ENCODE results near the gene ETFA. TPM values are rescaled to one million over a fixed set of nuclear protein-coding genes. Genes with fewer than 3 reads are reported as not detected.

The ETFA gene
- total RNA-seq, 1 donor from 2014 or later, result 157 TPM

DNA sequence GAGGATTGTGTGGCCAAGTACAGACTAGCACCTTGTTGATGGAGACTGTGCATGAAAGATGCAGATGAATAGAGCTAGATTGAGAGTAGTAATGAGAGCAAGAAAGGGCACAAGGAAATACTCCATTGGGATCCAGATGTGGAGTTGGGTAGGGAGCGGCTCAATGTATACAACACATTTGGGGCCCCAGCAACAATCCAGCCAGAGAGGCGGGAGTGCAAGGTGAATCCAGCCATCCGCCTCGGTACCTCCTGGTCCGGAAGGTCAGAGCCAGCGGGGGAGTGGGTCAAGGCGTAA lies 34.3 kb upstream of the ETFA start:
- Mint-ChIP-seq H3K36me3 (ENCODE audit: low read depth) (peaks cover 18% of the 10 kb centered on the region), H3K4me1 (ENCODE audit: low read depth) (peaks cover 14% of the 10 kb centered on the region), H3K27ac (no peak overlapping the region), H3K27me3 (ENCODE audit: low read depth) (peaks cover 66% of the 10 kb centered on the region), H3K9me3 (no peaks in the 10 kb centered on the region), H3K4me3 (ENCODE audit: low read depth) (peak overlapping the region; percentile 51)
- DNase-seq (ENCODE audit: low spot score), result no peak
- intact Hi-C loops (cut with micrococcal nuclease), result no loop called here

DNA sequence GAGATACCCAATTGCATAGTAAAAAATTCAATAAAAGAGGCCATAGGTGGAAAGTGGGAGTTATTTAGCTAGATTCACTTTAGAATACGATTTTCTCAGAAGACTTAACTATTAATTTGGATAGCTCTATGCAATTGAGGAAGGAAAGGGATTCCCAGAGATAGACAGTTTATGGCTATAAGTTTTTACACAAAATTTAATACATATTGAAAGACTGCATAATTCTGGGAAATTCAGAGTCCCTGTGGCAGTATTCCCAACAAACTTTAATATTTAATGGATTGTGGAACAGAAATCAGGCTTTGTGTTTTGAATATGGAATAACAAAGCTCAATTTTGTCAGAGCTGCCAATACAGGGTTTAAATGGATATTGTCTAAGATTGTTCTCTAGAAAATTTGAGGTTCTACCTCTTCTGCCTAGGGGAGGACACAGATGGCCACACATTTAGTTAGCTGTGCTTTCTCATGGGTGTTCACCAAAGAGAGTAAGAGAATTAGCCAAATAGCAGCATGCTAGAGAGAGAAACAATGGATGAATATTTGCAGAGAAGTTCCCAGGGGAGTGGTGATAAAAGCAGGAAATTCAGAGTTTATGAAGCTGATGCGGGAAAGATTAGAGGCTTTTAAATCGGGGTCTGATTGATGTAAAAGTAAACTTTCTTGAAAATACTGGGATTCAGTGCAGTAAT lies 33.8 kb upstream of the ETFA start:
- peak overlapping the region; percentile 51 for H3K4me3 Mint-ChIP-seq (ENCODE audit: low read depth)
- intact Hi-C loops (cut with micrococcal nuclease), result loop anchor here (5.0 kb wide), 1 partner anchor 288 kb away; the partner anchor contains the start of gene TMEM266
- no peak overlapping the region for H3K27ac Mint-ChIP-seq

DNA sequence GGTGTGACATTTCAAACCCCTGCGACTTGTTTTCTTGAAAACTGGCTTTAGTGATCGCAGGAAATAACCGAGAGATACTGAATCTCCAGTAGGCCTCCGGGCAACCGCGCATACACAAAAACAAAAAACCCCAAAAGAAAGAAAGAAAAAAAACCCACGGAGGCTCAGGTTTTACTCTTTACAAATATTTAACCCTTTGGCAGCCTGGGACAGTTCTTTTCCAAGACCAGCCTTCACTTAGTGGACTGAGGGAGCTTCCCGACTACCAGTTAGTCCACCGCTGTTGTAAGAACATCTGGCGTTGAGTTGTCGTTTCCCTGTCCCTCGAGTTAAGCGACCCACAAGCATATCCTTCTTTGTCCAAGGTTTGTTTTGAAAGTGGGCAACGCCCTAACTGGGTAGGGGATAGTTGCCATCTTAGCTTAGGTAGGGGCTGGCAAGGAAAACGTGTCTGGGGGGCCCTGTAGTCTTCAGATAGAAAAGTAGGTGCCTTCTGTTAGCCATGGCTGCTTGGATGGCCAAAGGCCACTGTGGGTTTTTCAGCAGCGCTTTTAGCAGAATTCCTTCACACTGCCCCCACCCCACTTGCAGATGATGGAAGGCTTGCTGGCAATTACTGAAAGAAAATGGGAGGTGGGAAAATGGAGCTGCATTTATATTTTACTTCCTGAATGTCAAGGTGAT lies 32.2 kb upstream of the ETFA start:
- H3K9me3 Mint-ChIP-seq, result no peaks in the 10 kb centered on the region
- peaks cover 25% of the 10 kb centered on the region for H3K36me3 Mint-ChIP-seq (ENCODE audit: low read depth)
- no peak overlapping the region for H3K4me3 Mint-ChIP-seq (ENCODE audit: low read depth)
- peaks cover 29% of the 10 kb centered on the region for H3K4me1 Mint-ChIP-seq (ENCODE audit: low read depth)
- intact Hi-C loops (cut with micrococcal nuclease), result loop anchor here (5.0 kb wide), 1 partner anchor 286 kb away; the partner anchor contains the start of gene TMEM266
- no peak for DNase-seq (ENCODE audit: low spot score)
- peaks cover 75% of the 10 kb centered on the region for H3K27me3 Mint-ChIP-seq (ENCODE audit: low read depth)
- no peak overlapping the region for H3K27ac Mint-ChIP-seq

More for the DNA sequence above, 33.8 kb upstream of the ETFA start:
- no peaks in the 10 kb centered on the region for H3K9me3 Mint-ChIP-seq
- peaks cover 69% of the 10 kb centered on the region for H3K27me3 Mint-ChIP-seq (ENCODE audit: low read depth)
- no peak for DNase-seq (ENCODE audit: low spot score)
- H3K4me1 Mint-ChIP-seq (ENCODE audit: low read depth), result peaks cover 19% of the 10 kb centered on the region
- H3K36me3 Mint-ChIP-seq (ENCODE audit: low read depth), result peaks cover 21% of the 10 kb centered on the region

DNA sequence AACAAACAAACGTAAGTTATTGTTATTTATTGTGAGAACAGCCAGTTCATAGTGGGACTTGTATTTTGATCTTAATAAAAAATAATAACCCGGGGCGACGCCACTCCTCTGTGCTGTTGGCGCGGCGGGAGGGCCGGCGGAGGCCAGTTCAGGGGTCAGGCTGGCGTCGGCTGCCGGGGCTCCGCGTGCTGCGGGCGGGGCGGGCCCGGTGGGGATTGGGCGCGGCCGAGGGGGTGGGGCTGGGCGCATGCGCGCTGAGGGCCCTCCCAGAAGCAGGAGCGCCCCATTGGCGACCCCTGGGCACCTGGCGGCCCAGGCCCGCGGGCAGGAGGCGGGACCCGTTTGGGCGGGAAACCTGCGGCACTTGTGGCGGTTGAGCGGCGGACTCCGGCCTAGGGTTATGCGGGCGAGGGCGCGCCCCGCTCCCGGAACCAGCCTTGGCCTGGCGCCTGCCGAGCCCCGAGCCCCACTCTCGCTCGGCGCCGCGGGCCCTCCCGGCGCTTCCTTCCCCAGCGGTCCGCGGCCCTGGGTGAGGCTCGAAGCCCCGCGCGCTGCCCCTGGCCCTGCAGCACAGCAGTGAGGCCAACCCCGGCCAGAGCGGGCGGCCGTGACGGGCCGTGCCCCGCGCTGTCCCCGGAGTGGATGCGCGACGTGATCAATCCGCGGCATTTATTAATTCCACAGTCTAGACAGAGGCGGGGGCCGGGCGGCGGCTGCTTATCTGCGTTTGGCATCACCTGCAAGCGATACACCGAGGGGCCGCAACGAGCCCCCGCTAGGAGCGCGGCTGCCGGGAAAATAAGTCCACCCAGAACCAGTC lies 31.3 kb upstream of the ETFA start:
- intact Hi-C loops (cut with micrococcal nuclease), result loop anchor here (5.0 kb wide), 1 partner anchor 285 kb away; the partner anchor contains the start of gene TMEM266
- no peak for DNase-seq (ENCODE audit: low spot score)
- Mint-ChIP-seq H3K4me3 (ENCODE audit: low read depth) (no peak overlapping the region), H3K27me3 (ENCODE audit: low read depth) (peaks cover 70% of the 10 kb centered on the region), H3K4me1 (ENCODE audit: low read depth) (peaks cover 29% of the 10 kb centered on the region), H3K36me3 (ENCODE audit: low read depth) (peaks cover 22% of the 10 kb centered on the region), H3K9me3 (no peaks in the 10 kb centered on the region), H3K27ac (no peak overlapping the region)

DNA sequence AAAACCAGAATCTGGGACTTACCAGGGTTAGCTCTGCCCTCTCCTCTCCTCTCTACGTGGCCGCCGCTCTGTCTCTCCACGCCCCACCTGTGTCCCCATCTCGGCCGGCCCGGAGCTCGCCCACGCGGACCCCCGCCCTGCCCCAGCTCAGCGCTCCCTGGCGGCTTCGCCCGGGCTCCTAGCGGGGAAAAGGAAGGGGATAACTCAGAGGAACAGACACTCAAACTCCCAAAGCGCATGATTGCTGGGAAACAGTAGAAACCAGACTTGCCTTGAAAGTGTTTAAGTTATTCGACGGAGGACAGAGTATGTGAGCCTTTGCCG lies 30.8 kb upstream of the ETFA start:
- no peak for DNase-seq (ENCODE audit: low spot score)
- Mint-ChIP-seq H3K27me3 (ENCODE audit: low read depth) (peaks cover 73% of the 10 kb centered on the region), H3K9me3 (no peaks in the 10 kb centered on the region), H3K27ac (no peak overlapping the region), H3K4me1 (ENCODE audit: low read depth) (peaks cover 35% of the 10 kb centered on the region), H3K4me3 (ENCODE audit: low read depth) (peak overlapping the region; percentile 38), H3K36me3 (ENCODE audit: low read depth) (peaks cover 24% of the 10 kb centered on the region)
- intact Hi-C loops (cut with micrococcal nuclease), result loop anchor here (5.0 kb wide), 1 partner anchor 285 kb away; the partner anchor contains the start of gene TMEM266

DNA sequence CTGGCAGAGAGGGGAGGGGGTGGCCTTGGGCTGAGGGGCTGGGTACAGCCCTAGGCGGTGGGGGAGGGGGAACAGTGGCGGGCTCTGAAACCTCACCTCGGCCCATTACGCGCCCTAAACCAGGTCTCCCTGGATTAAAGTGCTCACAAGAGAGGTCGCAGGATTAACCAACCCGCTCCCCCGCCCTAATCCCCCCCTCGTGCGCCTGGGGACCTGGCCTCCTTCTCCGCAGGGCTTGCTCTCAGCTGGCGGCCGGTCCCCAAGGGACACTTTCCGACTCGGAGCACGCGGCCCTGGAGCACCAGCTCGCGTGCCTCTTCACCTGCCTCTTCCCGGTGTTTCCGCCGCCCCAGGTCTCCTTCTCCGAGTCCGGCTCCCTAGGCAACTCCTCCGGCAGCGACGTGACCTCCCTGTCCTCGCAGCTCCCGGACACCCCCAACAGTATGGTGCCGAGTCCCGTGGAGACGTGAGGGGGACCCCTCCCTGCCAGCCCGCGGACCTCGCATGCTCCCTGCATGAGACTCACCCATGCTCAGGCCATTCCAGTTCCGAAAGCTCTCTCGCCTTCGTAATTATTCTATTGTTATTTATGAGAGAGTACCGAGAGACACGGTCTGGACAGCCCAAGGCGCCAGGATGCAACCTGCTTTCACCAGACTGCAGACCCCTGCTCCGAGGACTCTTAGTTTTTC lies 30.2 kb upstream of the ETFA start:
- H3K4me1 Mint-ChIP-seq (ENCODE audit: low read depth), result peaks cover 40% of the 10 kb centered on the region
- no peak overlapping the region for H3K27ac Mint-ChIP-seq
- H3K27me3 Mint-ChIP-seq (ENCODE audit: low read depth), result peaks cover 78% of the 10 kb centered on the region
- peaks cover 24% of the 10 kb centered on the region for H3K36me3 Mint-ChIP-seq (ENCODE audit: low read depth)
- no peaks in the 10 kb centered on the region for H3K9me3 Mint-ChIP-seq
- no peak for DNase-seq (ENCODE audit: low spot score)
- peak overlapping the region; percentile 38 for H3K4me3 Mint-ChIP-seq (ENCODE audit: low read depth)
- intact Hi-C loops (cut with micrococcal nuclease), result loop anchor here (5.0 kb wide), 1 partner anchor 284 kb away; the partner anchor contains the start of gene TMEM266

DNA sequence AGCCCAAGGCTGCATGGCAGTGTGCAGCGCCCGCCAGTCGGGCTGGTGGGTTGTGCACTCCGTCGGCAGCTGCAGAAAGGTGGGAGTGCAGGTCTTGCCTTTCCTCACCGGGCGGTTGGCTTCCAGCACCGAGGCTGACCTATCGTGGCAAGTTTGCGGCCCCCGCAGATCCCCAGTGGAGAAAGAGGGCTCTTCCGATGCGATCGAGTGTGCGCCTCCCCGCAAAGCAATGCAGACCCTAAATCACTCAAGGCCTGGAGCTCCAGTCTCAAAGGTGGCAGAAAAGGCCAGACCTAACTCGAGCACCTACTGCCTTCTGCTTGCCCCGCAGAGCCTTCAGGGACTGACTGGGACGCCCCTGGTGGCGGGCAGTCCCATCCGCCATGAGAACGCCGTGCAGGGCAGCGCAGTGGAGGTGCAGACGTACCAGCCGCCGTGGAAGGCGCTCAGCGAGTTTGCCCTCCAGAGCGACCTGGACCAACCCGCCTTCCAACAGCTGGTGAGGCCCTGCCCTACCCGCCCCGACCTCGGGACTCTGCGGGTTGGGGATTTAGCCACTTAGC lies 29.6 kb upstream of the ETFA start:
- H3K4me1 Mint-ChIP-seq (ENCODE audit: low read depth), result peaks cover 40% of the 10 kb centered on the region
- H3K9me3 Mint-ChIP-seq, result no peaks in the 10 kb centered on the region
- H3K4me3 Mint-ChIP-seq (ENCODE audit: low read depth), result no peak overlapping the region
- DNase-seq (ENCODE audit: low spot score), result peak; percentile 29
- H3K27me3 Mint-ChIP-seq (ENCODE audit: low read depth), result peaks cover 77% of the 10 kb centered on the region
- H3K36me3 Mint-ChIP-seq (ENCODE audit: low read depth), result peaks cover 24% of the 10 kb centered on the region
- intact Hi-C loops (cut with micrococcal nuclease), result loop anchor here (5.0 kb wide), 1 partner anchor 284 kb away; the partner anchor contains the start of gene TMEM266
- no peak overlapping the region for H3K27ac Mint-ChIP-seq

DNA sequence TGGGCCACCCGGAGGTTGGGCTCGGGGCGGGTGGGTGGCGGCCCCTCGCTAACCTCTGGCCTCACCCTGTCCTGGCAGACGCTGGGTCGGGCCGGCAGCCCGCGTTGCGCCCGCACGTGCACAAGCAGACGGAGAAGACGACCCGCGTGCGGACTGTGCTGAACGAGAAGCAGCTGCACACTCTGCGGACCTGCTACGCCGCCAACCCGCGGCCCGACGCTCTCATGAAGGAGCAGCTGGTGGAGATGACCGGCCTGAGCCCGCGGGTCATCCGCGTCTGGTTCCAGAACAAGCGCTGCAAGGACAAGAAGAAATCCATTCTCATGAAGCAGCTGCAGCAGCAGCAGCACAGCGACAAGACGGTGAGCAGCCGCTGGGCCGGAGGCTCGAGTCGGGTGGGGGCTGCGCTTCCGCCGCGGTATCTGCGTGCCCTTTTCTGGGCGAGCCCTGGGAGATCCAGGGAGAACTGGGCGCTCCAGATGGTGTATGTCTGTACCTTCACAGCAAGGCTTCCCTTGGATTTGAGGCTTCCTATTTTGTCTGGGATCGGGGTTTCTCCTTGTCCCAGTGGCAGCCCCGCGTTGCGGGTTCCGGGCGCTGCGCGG lies 29.0 kb upstream of the ETFA start:
- peaks cover 75% of the 10 kb centered on the region for H3K27me3 Mint-ChIP-seq (ENCODE audit: low read depth)
- H3K9me3 Mint-ChIP-seq, result no peaks in the 10 kb centered on the region
- H3K4me3 Mint-ChIP-seq (ENCODE audit: low read depth), result peak overlapping the region; percentile 80
- DNase-seq (ENCODE audit: low spot score), result peak; percentile 26
- intact Hi-C loops (cut with micrococcal nuclease), result loop anchor here (5.0 kb wide), 1 partner anchor 283 kb away; the partner anchor contains the start of gene TMEM266
- no peak overlapping the region for H3K27ac Mint-ChIP-seq
- peaks cover 24% of the 10 kb centered on the region for H3K36me3 Mint-ChIP-seq (ENCODE audit: low read depth)
- H3K4me1 Mint-ChIP-seq (ENCODE audit: low read depth), result peaks cover 41% of the 10 kb centered on the region

DNA sequence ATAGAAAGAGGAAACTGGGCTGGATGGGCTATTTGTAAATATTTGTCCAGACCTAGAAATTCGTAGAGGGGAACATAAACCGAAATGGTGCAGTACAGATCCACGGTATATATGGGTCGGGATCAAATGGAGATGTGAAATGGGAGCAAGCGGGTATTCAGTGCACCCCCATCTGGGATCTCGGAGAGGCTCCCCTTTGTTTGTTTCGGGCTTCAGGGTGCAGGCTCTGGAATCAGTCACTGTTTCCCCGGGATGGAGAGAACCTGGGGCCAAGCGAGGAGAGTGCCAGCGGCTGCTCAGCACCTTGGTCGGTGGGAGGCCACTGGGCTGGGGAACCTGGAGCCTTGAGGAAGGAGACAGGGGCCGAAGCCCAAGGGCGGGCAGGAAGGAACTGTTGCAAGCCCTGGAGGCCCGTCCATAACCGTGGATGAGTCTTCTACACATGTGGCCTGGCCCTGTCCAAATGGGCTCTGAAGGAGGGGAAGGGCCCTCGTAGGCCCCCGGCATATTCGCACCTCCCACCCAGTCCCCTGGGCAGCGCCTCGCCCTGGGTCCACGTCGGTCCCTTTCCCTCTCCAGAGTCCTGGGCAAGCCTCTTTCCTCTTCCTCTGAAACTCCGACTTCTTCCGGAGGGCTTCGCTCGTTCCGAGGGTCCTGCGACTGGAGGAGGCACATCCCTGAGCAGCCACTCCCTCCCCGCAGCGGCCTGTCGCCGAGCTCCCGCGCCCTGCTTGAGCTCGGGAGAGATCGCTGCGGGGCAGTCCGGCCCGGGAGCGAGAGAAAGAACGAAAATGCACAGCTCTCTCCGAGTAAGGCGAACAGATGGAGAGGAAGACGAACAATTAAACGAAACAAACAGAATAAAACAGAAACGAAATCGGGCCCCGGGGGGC lies 28.3 kb upstream of the ETFA start:
- peak overlapping the region; percentile 59 for H3K27ac Mint-ChIP-seq

DNA sequence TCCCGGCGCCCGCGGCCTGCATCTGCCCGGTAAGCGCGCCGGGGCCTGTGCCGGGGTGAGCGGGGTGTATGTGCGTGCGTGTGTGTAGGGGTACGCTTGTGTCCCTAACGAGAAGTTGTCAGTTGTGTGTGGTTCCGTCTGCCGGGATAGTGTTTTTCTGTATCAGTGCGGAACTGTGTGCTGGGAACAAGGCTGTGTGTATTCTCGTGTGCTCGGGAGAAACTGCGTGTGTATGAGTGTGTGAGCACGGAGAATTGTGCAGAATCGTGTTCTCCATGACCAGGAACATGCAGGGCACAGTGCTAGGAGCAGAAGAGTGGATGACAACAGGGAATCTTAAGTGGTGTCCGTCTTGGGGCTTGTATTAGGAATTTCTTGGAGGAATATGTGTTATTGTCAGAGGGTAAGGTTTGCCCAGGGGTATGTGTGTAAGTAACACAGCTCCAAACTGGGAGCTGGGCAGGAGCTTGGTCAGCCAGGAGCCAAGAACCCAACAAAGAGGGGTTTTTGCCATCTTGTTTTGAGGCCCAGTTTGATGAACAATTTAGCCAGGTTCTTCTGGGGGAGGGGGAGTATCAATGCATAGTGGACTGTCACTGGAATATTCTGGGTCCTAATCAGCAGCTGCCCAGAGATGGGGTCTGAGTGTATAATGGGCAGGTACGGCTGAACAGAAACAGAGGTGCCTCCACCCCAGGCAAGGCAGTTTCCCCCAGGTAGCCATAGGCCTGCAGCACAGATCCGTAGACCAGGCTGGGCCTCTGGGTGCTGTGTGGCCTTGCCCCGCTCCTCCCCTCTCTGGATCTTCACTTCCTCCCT lies 27.4 kb upstream of the ETFA start:
- peaks cover 66% of the 10 kb centered on the region for H3K27me3 Mint-ChIP-seq (ENCODE audit: low read depth)
- no peak for DNase-seq (ENCODE audit: low spot score)
- H3K4me3 Mint-ChIP-seq (ENCODE audit: low read depth), result peak overlapping the region; percentile 41
- H3K9me3 Mint-ChIP-seq, result no peaks in the 10 kb centered on the region
- intact Hi-C loops (cut with micrococcal nuclease), result no loop called here
- no peak overlapping the region for H3K27ac Mint-ChIP-seq
- peaks cover 24% of the 10 kb centered on the region for H3K36me3 Mint-ChIP-seq (ENCODE audit: low read depth)
- peaks cover 40% of the 10 kb centered on the region for H3K4me1 Mint-ChIP-seq (ENCODE audit: low read depth)

More for the DNA sequence above, 28.3 kb upstream of the ETFA start:
- Mint-ChIP-seq H3K4me3 (ENCODE audit: low read depth) (peak overlapping the region; percentile 80), H3K36me3 (ENCODE audit: low read depth) (peaks cover 24% of the 10 kb centered on the region), H3K27me3 (ENCODE audit: low read depth) (peaks cover 71% of the 10 kb centered on the region), H3K4me1 (ENCODE audit: low read depth) (peaks cover 40% of the 10 kb centered on the region), H3K9me3 (no peaks in the 10 kb centered on the region)
- DNase-seq (ENCODE audit: low spot score), result no peak
- intact Hi-C loops (cut with micrococcal nuclease), result loop anchor here (5.0 kb wide), 1 partner anchor 282 kb away; the partner anchor contains the start of gene TMEM266
